Left lung (tissue), 10 donors: Measurements from ENCODE around the gene IFT122. TPM values are rescaled to one million over a fixed set of nuclear protein-coding genes. Genes with fewer than 3 reads are reported as not detected.
A peak's percentile ranks its signal among the peaks of the same experiment; 100 is the strongest.

Experiments
- ATAC-seq: fragments of 200-7000 bp; cut with Tn5 transposase; one replicate; pipeline ENCODE4 v1.9.1; 2020; ENCODE audit warnings: moderate library complexity
- DNase-seq, 4 donors: peaks; one replicate each; pipeline ENCODE4 v3.0.0-alpha.2; 2013 to 2020
- H3K27ac ChIP-seq, 2 donors: fragments of 200-600 bp; sonication (generic) in 1 of 2; one replicate each; pipeline versions ENCODE4 v1.5.0 to v1.8.0; 2020 to 2021
- H3K27me3 ChIP-seq, 2 donors: fragments of 200-600 bp; sonication (generic) in 1 of 2; one replicate each; pipeline versions ENCODE4 v1.5.0 to v1.8.0; 2020 to 2021
- H3K36me3 ChIP-seq, 2 donors: fragments of 200-600 bp; sonication (generic) in 1 of 2; one replicate each; pipeline versions ENCODE4 v1.5.0 to v1.8.0; 2020 to 2021
- H3K4me1 ChIP-seq, 2 donors: fragments of 200-600 bp; one replicate each; pipeline ENCODE4 v1.8.0; 2021
- H3K4me3 ChIP-seq, 2 donors: fragments of 200-600 bp; sonication (generic) in 1 of 2; one replicate each; pipeline versions ENCODE4 v1.5.0 to v1.8.0; 2020 to 2021; ENCODE audit warnings: mild to moderate bottlenecking in 1 of 2
- H3K9me3 ChIP-seq, 2 donors: fragments of 200-600 bp; sonication (generic) in 1 of 2; one replicate each; pipeline versions ENCODE4 v1.5.0 to v1.8.0; 2020 to 2021
- CTCF ChIP-seq, 2 donors: fragments of 200-600 bp; sonication (generic) in 1 of 2; IDR thresholded peaks; one replicate each; pipeline versions ENCODE4 v1.5.0 to v1.8.0; 2021; ENCODE audit warnings: antibody characterized with exemption in 2 of 2
- intact Hi-C, 2 donors: fragments of 100-400 bp; cut with DNase I; formaldehyde crosslinking; loops; one replicate each; pipeline versions ENCODE4 v1.11.2 to v1.14.2; 2022
- polyA plus RNA-seq, 6 donors: library from polyadenylated mRNA; unstranded; fragments of 120-200 nt; gene quantifications; one replicate each; pipeline ENCODE4 v1.2.1, GENCODE V29; 2013; ENCODE audit not compliant: insufficient read length in 6 of 6
- total RNA-seq, 2 donors: library from RNA; stranded (reverse); fragmentation: NEBNext Ultra II Directional; extraction: Animal tissue kit (Norgen Biotek cat#: 25700); gene quantifications; one replicate each; pipeline ENCODE4 v1.2.1, GENCODE V29; 2021
- donor health status: DM: no; HTN: yes; CAD: no.
- donor health status: DM: no; HTN: no; CAD: no.

IFT122 gene
- total and polyA plus RNA-seq, 8 donors = 21.2 to 79.7 (median 71.3) TPM

- no peak for ATAC-seq
- peak in 1 of 4 donors; percentile 49 for DNase-seq
- Histone ChIP-seq H3K27ac (no peak within 1 kb of the TSS), H3K36me3 (no peaks in the 10 kb centered on the region), H3K9me3 (no peaks in the 10 kb centered on the region), H3K27me3 (no peaks in the 10 kb centered on the region), H3K4me1 (peaks cover 0 to 30% of the 10 kb centered on the region in 2 donors), H3K4me3 (no peak within 1 kb of the TSS)
- no peak for TF ChIP-seq CTCF (IDR thresholded peaks at IDR 0.05)
- intact Hi-C loops = no loop called here
Observed at GRCh38 chr3:129528589-129529100, 88.6 kb downstream of the IFT122 start, which contains the start of gene RHO. Gene RHO (plus strand): TSS chr3:129528639. CDS start chr3:129528734, 95 bp downstream.

GRCh38 chr3:129529436-129530210, 89.6 kb downstream of the IFT122 start:
- no peaks in the 10 kb centered on the region for H3K9me3 ChIP-seq
- ATAC-seq = no peak
- no peaks in the 10 kb centered on the region for H3K27me3 ChIP-seq
- no peak overlapping the region for H3K4me3 ChIP-seq
- intact Hi-C loops = no loop called here
- H3K27ac ChIP-seq = no peak overlapping the region
- DNase-seq = peak in 1 of 4 donors; percentile 51
- no peak for TF ChIP-seq CTCF (IDR thresholded peaks at IDR 0.05)
- peaks cover 0 to 30% of the 10 kb centered on the region in 2 donors for H3K4me1 ChIP-seq
- H3K36me3 ChIP-seq = no peaks in the 10 kb centered on the region

- no peak for TF ChIP-seq CTCF (IDR thresholded peaks at IDR 0.05)
- Histone ChIP-seq H3K27me3 (no peaks in the 10 kb centered on the region), H3K9me3 (no peaks in the 10 kb centered on the region), H3K4me1 (peaks cover 0 to 25% of the 10 kb centered on the region in 2 donors), H3K4me3 (no peak overlapping the region), H3K27ac (no peak overlapping the region), H3K36me3 (no peaks in the 10 kb centered on the region)
- intact Hi-C loops = no loop called here
- no peak for ATAC-seq
- DNase-seq = no peak
Observed at GRCh38 chr3:129530251-129530791, 90.3 kb downstream of the IFT122 start.

- no peak overlapping the region for H3K27ac ChIP-seq
- H3K4me3 ChIP-seq = no peak overlapping the region
- no peak for ATAC-seq
- no peak for TF ChIP-seq CTCF (IDR thresholded peaks at IDR 0.05)
- no peaks in the 10 kb centered on the region for H3K27me3 ChIP-seq
- no peaks in the 10 kb centered on the region for H3K9me3 ChIP-seq
- peak in 1 of 4 donors; percentile 31 for DNase-seq
- intact Hi-C loops = no loop called here
- no peaks in the 10 kb centered on the region for H3K36me3 ChIP-seq
- H3K4me1 ChIP-seq = peaks cover 0 to 20% of the 10 kb centered on the region in 2 donors
Observed at GRCh38 chr3:129530821-129531220, 90.8 kb downstream of the IFT122 start.

- intact Hi-C loops = no loop called here
- ATAC-seq = no peak
- no peak for TF ChIP-seq CTCF (IDR thresholded peaks at IDR 0.05)
- H3K27ac ChIP-seq = no peak overlapping the region
- H3K27me3 ChIP-seq = no peaks in the 10 kb centered on the region
- no peaks in the 10 kb centered on the region for H3K9me3 ChIP-seq
- H3K36me3 ChIP-seq = no peaks in the 10 kb centered on the region
- peaks cover 0 to 11% of the 10 kb centered on the region in 2 donors for H3K4me1 ChIP-seq
- H3K4me3 ChIP-seq = no peak overlapping the region
- DNase-seq = no peak
Observed at GRCh38 chr3:129531699-129532098, 91.7 kb downstream of the IFT122 start.
